Placental epithelial cell (primary cell): ENCODE measurements around the gene LCE7A. TPM values are rescaled to one million over a fixed set of nuclear protein-coding genes. Genes with fewer than 3 reads are reported as not detected.

Experiments used
- total RNA-seq: library from RNA; depleted of rRNA; stranded (reverse); fragments of >200 nt; gene quantifications from 2 replicates; pipeline ENCODE4 v1.2.3, GENCODE V29; 2012

LCE7A gene, protein sequence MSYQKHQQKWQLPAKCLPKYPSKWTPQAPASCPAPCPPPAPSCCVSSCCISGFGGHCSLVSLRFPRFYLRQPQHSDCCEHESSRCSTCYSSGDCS
- not detected in 2 replicates for total RNA-seq

GRCh38 chr1:152859696-152860095 is at the start of gene LCE7A:
LCE7A (plus strand) TSS chr1:152859996; CDS start chr1:152860698, 702 bp downstream.

GRCh38 chr1:152811671-152812070 is 48.1 kb upstream of the LCE7A start, which contains the start of gene LCE1B:
LCE1B (plus strand) TSS chr1:152811971; CDS start chr1:152812447, 476 bp downstream.

GRCh38 chr1:152827173-152827572 is 32.6 kb upstream of the LCE7A start, which contains the start of gene LCE1A:
LCE1A (plus strand) TSS chr1:152827473; CDS start chr1:152827473, 0 bp downstream.

DNA sequence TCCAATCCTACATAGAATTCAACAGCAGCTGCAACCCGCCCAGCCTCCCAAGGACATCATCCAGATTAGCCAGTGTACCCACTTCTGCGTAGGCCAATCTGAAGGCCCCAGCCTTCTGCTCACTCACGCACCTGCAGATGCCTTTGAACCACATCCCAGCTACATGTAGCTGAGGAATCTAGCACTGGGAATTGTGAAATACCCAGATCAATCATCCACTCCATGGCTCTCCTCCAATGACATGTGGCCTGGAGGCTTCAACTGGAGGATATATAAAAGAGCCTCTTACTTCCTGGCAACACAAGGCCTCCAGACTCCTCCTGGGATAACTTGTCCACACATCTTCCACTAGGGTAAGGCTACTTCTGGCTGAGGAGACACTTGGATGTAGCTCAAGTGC is 17.2 kb upstream of the LCE7A start, which contains the start of gene LCE6A:
Gene LCE6A (plus strand): TSS at position 301 of the 400 bp plus-strand sequence. CDS start 665 bp downstream, outside the sequence.

DNA sequence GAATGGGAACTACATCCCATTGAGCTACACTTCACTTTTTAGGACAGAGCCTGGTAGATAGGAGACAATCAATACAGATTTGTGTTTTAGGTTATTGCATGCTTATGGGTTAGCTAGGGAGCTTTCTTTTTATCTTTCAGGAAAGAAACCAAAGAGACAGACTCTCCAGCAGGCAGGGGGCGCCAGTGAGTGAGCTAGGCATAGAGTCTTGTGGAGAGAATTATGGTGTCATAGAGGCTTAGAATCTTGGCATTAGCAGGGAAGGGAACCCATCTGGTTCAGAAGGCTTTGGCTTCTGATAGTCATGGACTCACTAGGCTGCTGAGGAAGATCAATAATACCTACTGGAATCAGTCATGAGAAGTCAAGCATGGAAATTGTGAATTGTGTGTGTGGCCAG is 18.2 kb downstream of the LCE7A start, which contains the start of gene SMCP:
Gene SMCP (plus strand): TSS at position 281 of the 400 bp plus-strand sequence. CDS start 6,101 bp downstream, outside the sequence.

GRCh38 chr1:152907686-152908601 is 48.1 kb downstream of the LCE7A start, which contains the start of gene IVL:
IVL (plus strand) TSS chr1:152908546; CDS start chr1:152909798, 1,252 bp downstream.

Other genes with a start within 250 kb of the LCE7A start
- gene LCE3B, start 246.2 kb upstream of the LCE7A start, total RNA-seq = not detected in 2 replicates
- gene LCE3A, start 236.9 kb upstream of the LCE7A start, total RNA-seq = not detected in 2 replicates
- not detected in 2 replicates for gene LCE2D, start 196.6 kb upstream of the LCE7A start, total RNA-seq
- not detected in 2 replicates for gene LCE2C, start 184.7 kb upstream of the LCE7A start, total RNA-seq
- gene LCE2B, start 173.9 kb upstream of the LCE7A start, total RNA-seq = not detected in 2 replicates
- 0.79 TPM in 1 of 2 replicates, not detected in the other for gene LCE2A, start 161.7 kb upstream of the LCE7A start, total RNA-seq
- gene LCE4A, start 151.8 kb upstream of the LCE7A start, total RNA-seq = not detected in 2 replicates
- gene KPRP, start 102.0 kb upstream of the LCE7A start, total RNA-seq = not detected in 2 replicates
- gene LCE1F, start 84.9 kb upstream of the LCE7A start, total RNA-seq = not detected in 2 replicates
- not detected in 2 replicates for gene LCE1E, start 73.7 kb upstream of the LCE7A start, total RNA-seq
- gene LCE1D, start 63.3 kb upstream of the LCE7A start, total RNA-seq = not detected in 2 replicates
- not detected in 2 replicates for gene LCE1C, start 53.3 kb upstream of the LCE7A start, total RNA-seq
- not detected in 2 replicates for gene LCE1B, start 48.0 kb upstream of the LCE7A start, total RNA-seq
- not detected in 2 replicates for gene LCE1A, start 32.5 kb upstream of the LCE7A start, total RNA-seq
- not detected in 2 replicates for gene LCE6A, start 17.1 kb upstream of the LCE7A start, total RNA-seq
- gene SMCP, start 18.3 kb downstream of the LCE7A start, total RNA-seq = not detected in 2 replicates
- 0.54 and 0.79 TPM in 2 replicates for gene IVL, start 48.5 kb downstream of the LCE7A start, total RNA-seq
- not detected in 2 replicates for gene SPRR5, start 87.2 kb downstream of the LCE7A start, total RNA-seq
- not detected in 2 replicates for gene SPRR4, start 110.7 kb downstream of the LCE7A start, total RNA-seq
- gene SPRR1A, start 124.1 kb downstream of the LCE7A start, total RNA-seq = not detected in 2 replicates
- gene SPRR3, start 141.8 kb downstream of the LCE7A start, total RNA-seq = 1.2 and 1.6 TPM in 2 replicates
- not detected in 2 replicates for gene SPRR1B, start 171.2 kb downstream of the LCE7A start, total RNA-seq
- not detected in 2 replicates for gene SPRR2D, start 181.1 kb downstream of the LCE7A start, total RNA-seq
- gene SPRR2A, start 197.5 kb downstream of the LCE7A start, total RNA-seq = not detected in 2 replicates
- not detected in 2 replicates for gene SPRR2B, start 211.6 kb downstream of the LCE7A start, total RNA-seq
- gene SPRR2E, start 234.5 kb downstream of the LCE7A start, total RNA-seq = not detected in 2 replicates